Activated B cell treated with CpG ODN at 0.5 μM for 24 hours (primary cell): ENCODE results near the gene PZP. TPM values are rescaled to one million over a fixed set of nuclear protein-coding genes. Genes with fewer than 3 reads are reported as not detected.
A peak's percentile ranks its signal among the peaks of the same experiment; 100 is the strongest.

Source experiments
- ATAC-seq: fragments of 200-7000 bp; cut with Tn5 transposase; one replicate; pipeline ENCODE4 v1.10.0; 2021; ENCODE audit warnings: low read depth, mild to moderate bottlenecking, moderate library complexity
- CTCF ChIA-PET: fragments of 350-600 bp; sonication (Branson Sonifier 250); formaldehyde crosslinking; loops from one replicate; lab custom pipeline; 2021; ENCODE audit warnings: antibody characterized with exemption; lab: Charles Lee
- POLR2A ChIA-PET: fragments of 350-600 bp; sonication (Branson Sonifier 250); formaldehyde crosslinking; loops from one replicate; lab custom pipeline; 2021; ENCODE audit warnings: antibody characterized with exemption; lab: Charles Lee
- DNase-seq: peaks from one replicate; pipeline ENCODE4 v3.0.0; 2022
- H3K27ac Mint-ChIP-seq: one replicate; pipeline ENCODE4 v1.8.0; 2020; ENCODE audit warnings: mixed read lengths
- H3K27me3 Mint-ChIP-seq: one replicate; pipeline ENCODE4 v1.8.0; 2021; ENCODE audit warnings: mixed read lengths
- H3K36me3 Mint-ChIP-seq: one replicate; pipeline ENCODE4 v1.8.0; 2021; ENCODE audit warnings: low read depth, mixed read lengths
- H3K4me1 Mint-ChIP-seq: one replicate; pipeline ENCODE4 v1.8.0; 2021; ENCODE audit warnings: mixed read lengths
- H3K4me3 Mint-ChIP-seq: one replicate; pipeline ENCODE4 v1.8.0; 2020; ENCODE audit warnings: mild to moderate bottlenecking, mixed read lengths
- H3K9me3 Mint-ChIP-seq: one replicate; pipeline ENCODE4 v1.8.0; 2020; ENCODE audit warnings: mixed read lengths
- intact Hi-C: fragments of 100-400 bp; cut with micrococcal nuclease; formaldehyde crosslinking; loops from one replicate; pipeline ENCODE4 v1.15.1; 2024
- total RNA-seq: library from RNA; stranded (reverse); gene quantifications from 2 replicates; pipeline ENCODE4 v1.2.3, GENCODE V29; 2022
- TF ChIP-seq, protein P1 (sequence below): fragments of 200-600 bp; IDR thresholded peaks from one replicate; pipeline ENCODE4 v1.8.0; 2022; ENCODE audit warnings: antibody characterized with exemption, mild to moderate bottlenecking

PZP gene
- total RNA-seq, 1 donor from 2014 or later, result not detected

DNA sequence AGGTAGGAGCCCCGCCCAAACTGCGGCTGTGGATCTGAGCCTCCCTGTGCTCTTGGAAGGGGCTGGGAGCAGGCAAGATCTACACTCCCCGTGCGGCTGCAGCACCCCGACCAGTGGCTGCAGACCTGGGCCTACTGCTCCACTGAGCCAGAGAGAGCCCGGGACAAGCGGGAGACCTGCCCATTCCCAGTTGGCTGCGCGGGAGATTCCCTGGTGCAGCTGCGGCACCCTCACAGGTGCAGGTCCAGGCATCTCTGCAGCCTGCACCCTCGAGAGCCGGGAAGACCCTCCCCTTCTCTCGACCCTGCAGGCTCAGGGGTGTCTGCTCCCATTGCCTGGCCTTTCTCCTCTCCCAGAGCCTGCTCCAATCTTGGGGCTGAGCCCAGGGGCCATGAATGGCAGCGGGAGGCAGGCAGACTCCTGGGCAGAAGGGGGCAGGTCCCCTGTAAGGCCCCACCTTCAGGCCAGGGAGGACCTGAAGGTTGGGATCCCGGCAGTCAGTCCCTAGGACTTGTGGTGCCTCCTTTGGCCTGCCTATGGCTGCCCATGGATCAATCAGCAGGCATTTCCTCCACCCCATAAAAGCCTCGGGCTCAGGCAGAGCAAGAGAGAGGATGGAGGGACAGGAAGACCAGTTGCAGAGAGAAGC lies 83.7 kb downstream of the PZP start:
- POLR2A ChIA-PET, result interaction anchor here (0.7 kb wide), 1 partner anchor 301 kb away, joined by 4 read pairs; no protein-coding TSS in a partner anchor
- TF ChIP-seq, protein P1, sequence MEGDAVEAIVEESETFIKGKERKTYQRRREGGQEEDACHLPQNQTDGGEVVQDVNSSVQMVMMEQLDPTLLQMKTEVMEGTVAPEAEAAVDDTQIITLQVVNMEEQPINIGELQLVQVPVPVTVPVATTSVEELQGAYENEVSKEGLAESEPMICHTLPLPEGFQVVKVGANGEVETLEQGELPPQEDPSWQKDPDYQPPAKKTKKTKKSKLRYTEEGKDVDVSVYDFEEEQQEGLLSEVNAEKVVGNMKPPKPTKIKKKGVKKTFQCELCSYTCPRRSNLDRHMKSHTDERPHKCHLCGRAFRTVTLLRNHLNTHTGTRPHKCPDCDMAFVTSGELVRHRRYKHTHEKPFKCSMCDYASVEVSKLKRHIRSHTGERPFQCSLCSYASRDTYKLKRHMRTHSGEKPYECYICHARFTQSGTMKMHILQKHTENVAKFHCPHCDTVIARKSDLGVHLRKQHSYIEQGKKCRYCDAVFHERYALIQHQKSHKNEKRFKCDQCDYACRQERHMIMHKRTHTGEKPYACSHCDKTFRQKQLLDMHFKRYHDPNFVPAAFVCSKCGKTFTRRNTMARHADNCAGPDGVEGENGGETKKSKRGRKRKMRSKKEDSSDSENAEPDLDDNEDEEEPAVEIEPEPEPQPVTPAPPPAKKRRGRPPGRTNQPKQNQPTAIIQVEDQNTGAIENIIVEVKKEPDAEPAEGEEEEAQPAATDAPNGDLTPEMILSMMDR, result no peak
- CTCF ChIA-PET, result no interaction called here
- Mint-ChIP-seq H3K9me3 (no peaks in the 10 kb centered on the region), H3K36me3 (no peaks in the 10 kb centered on the region), H3K27ac (no peak overlapping the region), H3K4me3 (no peak overlapping the region), H3K4me1 (no peaks in the 10 kb centered on the region), H3K27me3 (no peaks in the 10 kb centered on the region)
- DNase-seq, result no peak
- ATAC-seq, result no peak
- intact Hi-C loops, result no loop called here

DNA sequence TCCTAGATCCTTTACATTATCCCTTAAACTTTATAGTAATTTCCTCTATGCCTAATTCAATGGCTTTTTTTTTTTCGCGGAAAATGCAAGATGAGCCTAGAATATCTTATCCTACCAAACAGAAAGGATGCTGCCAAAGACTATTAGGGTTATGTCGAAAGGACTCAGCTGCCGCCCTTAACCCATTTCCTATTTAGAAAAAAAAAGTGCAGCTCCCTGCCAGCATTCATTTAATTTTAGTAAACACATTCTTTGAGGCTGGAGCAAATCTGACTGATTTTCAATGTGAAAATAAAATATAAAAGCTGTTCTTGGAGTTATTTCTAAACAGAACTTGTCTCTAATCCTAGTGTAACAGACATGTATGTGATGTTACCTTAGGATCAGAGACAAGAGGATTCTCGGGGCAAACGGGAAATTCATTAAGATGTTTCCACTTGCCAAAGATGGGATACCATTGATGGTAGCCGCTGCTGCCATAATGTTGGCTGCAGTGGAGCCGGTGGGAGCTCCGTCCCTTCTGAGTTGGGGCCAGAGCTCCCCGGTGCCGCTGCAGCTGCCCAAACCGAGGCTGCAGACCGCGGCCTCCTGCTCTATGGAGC lies 84.3 kb downstream of the PZP start:
- Mint-ChIP-seq H3K4me3 (no peak overlapping the region), H3K9me3 (no peaks in the 10 kb centered on the region), H3K36me3 (no peaks in the 10 kb centered on the region), H3K4me1 (no peaks in the 10 kb centered on the region), H3K27ac (no peak overlapping the region), H3K27me3 (no peaks in the 10 kb centered on the region)
- no peak for DNase-seq
- no peak for ATAC-seq
- ChIA-PET POLR2A (no interaction called here), CTCF (no interaction called here)
- TF ChIP-seq, protein P1, result no peak
- intact Hi-C loops, result no loop called here

DNA sequence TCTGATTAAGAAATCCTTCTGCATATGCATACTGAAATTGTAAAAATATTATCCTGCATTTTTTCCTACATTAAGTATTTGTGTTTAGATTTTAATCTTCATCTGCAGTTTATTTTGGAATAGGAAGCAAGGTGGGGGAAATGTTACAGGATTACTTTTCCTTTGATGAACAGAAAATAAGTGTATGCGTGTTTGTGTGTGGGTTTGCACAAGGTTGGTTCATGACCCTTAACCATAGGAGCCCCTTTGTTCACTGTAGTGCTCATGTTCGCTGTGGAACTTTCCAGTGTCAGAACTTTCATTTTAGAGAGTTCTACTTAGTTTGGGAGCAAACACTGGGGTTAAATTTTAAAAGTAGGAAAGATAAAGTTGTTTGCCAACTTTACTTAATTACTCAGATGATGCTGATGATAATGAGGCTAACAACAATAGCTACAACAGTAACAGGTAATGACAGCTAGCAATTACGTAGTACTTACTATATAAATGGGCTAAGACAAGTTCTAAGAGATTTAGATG lies 86.0 kb downstream of the PZP start:
- H3K4me3 Mint-ChIP-seq, result no peak overlapping the region
- intact Hi-C loops, result no loop called here
- peaks cover 5% of the 10 kb centered on the region for H3K4me1 Mint-ChIP-seq
- no peaks in the 10 kb centered on the region for H3K36me3 Mint-ChIP-seq
- peaks cover 1% of the 10 kb centered on the region for H3K27me3 Mint-ChIP-seq
- ChIA-PET POLR2A (no interaction called here), CTCF (no interaction called here)
- TF ChIP-seq, protein P1, result no peak
- no peak overlapping the region for H3K27ac Mint-ChIP-seq
- no peaks in the 10 kb centered on the region for H3K9me3 Mint-ChIP-seq
- DNase-seq (no peak), ATAC-seq (no peak)

DNA sequence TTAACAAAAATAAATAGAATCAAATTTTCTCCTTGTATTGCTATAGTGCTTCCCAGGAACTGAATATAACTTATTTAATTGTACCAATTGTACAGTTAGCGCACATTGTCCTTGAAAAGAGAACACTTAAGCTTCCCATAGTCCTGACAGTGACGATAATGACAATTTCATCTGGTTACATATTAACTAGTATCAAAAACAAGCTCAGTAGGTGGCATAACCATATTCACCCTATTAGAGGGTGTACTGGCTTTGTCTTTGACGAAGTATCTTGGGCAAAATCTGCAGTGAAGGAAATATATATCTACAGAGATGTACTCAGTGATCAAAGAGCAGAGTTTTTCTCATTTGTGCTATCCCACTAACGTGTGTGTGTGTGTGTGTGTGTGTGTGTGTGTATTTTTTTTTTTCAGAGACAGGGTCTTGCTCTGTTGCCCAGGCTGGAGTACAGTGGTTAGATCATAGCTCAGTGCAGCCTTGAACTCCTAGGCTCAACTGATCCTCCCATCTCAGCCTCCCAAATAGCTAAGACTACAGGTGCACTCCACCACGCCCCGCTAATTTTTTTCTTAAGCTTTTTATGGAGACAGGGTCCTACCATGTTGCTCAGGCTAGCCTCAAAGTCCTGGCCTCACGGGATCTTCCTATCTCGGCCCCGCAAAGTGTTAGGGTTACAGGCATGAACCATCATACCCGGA lies 87.6 kb downstream of the PZP start:
- ChIA-PET CTCF (no interaction called here), POLR2A (no interaction called here)
- Mint-ChIP-seq H3K27me3 (peaks cover 1% of the 10 kb centered on the region), H3K9me3 (no peaks in the 10 kb centered on the region), H3K36me3 (no peaks in the 10 kb centered on the region), H3K27ac (no peak overlapping the region), H3K4me3 (no peak overlapping the region), H3K4me1 (peaks cover 15% of the 10 kb centered on the region)
- TF ChIP-seq, protein P1, result no peak
- ATAC-seq (no peak), DNase-seq (no peak)
- intact Hi-C loops, result no loop called here

DNA sequence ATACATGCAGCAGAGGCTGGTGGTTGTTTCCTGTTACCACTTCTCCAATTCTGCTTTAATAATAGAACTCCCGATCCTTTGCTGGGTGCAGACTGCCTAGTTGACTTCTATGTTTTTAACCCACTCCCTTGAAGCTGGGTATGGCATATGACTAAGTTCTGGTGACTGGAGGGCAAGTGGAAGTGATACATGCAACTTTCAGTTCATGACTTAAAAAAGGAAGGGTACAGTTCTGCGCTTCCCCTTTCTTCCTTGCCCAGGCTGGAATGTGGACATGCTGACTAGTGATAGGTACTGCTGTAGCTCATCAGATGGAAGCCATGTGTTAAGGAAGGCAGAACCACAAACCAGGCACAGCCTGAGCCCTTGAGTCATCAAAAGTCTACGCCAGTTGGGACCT lies 90.0 kb downstream of the PZP start:
- CTCF ChIA-PET, result no interaction called here
- Mint-ChIP-seq H3K4me3 (no peak overlapping the region), H3K27me3 (peaks cover 1% of the 10 kb centered on the region), H3K9me3 (no peaks in the 10 kb centered on the region), H3K36me3 (no peaks in the 10 kb centered on the region), H3K27ac (no peak overlapping the region), H3K4me1 (peaks cover 15% of the 10 kb centered on the region)
- POLR2A ChIA-PET, result no interaction called here
- TF ChIP-seq, protein P1, result no peak
- DNase-seq (no peak), ATAC-seq (peak; percentile 74)
- intact Hi-C loops, result no loop called here
